Gastroesophageal sphincter (tissue), 3 donors: ENCODE data around the gene MICAL3.

Experiments used
- CTCF ChIP-seq, 4 experiments: fragments of 200-600 bp in 2 of 4; fragments of 450-650 bp in 2 of 4; sonication (generic) in 1 of 4; IDR thresholded peaks; one replicate each; pipeline ENCODE4 v1.5.1; 2017 to 2019; ENCODE audit warnings: antibody characterized with exemption in 4 of 4, mild to moderate bottlenecking in 2 of 4, moderate library complexity in 2 of 4
- POLR2AphosphoS5 ChIP-seq: sonication (generic); formaldehyde crosslinking; IDR thresholded peaks from one replicate; pipeline ENCODE4 v1.6.1; 2017; ENCODE audit warnings: antibody characterized with exemption

- TF ChIP-seq POLR2AphosphoS5 (no peak), CTCF (IDR thresholded peaks at IDR 0.05) (no peak)
These were observed 60.2 kb downstream of the MICAL3 start for GRCh38 chr22:17964156-17964555.
